ENCODE results near the gene PRUNE2. TPM values are rescaled to one million over a fixed set of nuclear protein-coding genes. Genes with fewer than 3 reads are reported as not detected.

The PRUNE2 gene
- total RNA-seq, 2 experiments from 2014 or later = 0.38 to 0.44 TPM

DNA sequence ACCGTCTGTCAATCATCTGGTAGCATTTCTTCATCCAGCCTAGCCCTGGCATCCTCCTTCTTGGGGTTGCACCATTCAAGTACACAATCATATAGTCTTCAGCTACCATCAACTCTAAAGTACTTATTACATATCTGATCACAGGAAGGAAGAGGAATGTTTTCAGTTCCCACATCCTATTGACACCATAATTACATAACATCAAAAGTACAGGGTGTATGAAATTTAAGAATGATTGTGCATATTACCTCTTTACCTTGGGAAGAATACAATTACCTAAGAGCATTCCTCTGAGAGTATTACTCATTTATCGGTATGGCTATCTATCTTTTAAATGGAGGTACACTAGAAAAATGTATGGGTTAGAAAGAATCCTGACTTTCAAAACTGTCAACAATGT, 268.5 kb downstream of the PRUNE2 start:
- peaks cover 14% of the 10 kb centered on the region for H3K4me1 ChIP-seq (ENCODE audit: insufficient read depth, low read length, poor library complexity, severe bottlenecking)
- TF ChIP-seq, protein P1, sequence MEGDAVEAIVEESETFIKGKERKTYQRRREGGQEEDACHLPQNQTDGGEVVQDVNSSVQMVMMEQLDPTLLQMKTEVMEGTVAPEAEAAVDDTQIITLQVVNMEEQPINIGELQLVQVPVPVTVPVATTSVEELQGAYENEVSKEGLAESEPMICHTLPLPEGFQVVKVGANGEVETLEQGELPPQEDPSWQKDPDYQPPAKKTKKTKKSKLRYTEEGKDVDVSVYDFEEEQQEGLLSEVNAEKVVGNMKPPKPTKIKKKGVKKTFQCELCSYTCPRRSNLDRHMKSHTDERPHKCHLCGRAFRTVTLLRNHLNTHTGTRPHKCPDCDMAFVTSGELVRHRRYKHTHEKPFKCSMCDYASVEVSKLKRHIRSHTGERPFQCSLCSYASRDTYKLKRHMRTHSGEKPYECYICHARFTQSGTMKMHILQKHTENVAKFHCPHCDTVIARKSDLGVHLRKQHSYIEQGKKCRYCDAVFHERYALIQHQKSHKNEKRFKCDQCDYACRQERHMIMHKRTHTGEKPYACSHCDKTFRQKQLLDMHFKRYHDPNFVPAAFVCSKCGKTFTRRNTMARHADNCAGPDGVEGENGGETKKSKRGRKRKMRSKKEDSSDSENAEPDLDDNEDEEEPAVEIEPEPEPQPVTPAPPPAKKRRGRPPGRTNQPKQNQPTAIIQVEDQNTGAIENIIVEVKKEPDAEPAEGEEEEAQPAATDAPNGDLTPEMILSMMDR (conservative IDR thresholded peaks at IDR 0.05; ENCODE audit: low read length) = no peak
- no peak for TF ChIP-seq EZH2phosphoT487 (IDR thresholded peaks at IDR 0.05; ENCODE audit: borderline replicate concordance, low read depth, low read length)
- no peak overlapping the region for H3K27ac ChIP-seq (ENCODE audit: low read depth, low read length, poor library complexity, severe bottlenecking)
- H3K79me2 ChIP-seq (ENCODE audit: insufficient read depth, low read depth, low read length) = no peaks in the 10 kb centered on the region
- no peaks in the 10 kb centered on the region for H3K9me3 ChIP-seq (ENCODE audit: low read length)
- no peaks in the 10 kb centered on the region for H4K20me1 ChIP-seq (ENCODE audit: insufficient read depth, low read length)
- no peak overlapping the region for H2AFZ ChIP-seq (ENCODE audit: low read length)
- H3K9me2 ChIP-seq (ENCODE audit: insufficient read depth, low read length) = no peaks in the 10 kb centered on the region
- no peak overlapping the region for H3K4me2 ChIP-seq (ENCODE audit: low read length)
- intact Hi-C loops (cut with micrococcal nuclease; ENCODE audit: unreplicated experiment) = no loop called here
- DNase-seq (ENCODE audit: low spot score) = no peak
- ChIA-PET CTCF (ENCODE audit: unreplicated experiment) (no interaction called here), POLR2A (no interaction called here)
- no peak overlapping the region for H3K4me3 ChIP-seq (ENCODE audit: low read depth, low read length, poor library complexity, severe bottlenecking)
- H3K36me3 ChIP-seq (ENCODE audit: insufficient read depth, low read length) = no peaks in the 10 kb centered on the region
- no TSS peak for BruUV-seq (replicated peaks)

DNA sequence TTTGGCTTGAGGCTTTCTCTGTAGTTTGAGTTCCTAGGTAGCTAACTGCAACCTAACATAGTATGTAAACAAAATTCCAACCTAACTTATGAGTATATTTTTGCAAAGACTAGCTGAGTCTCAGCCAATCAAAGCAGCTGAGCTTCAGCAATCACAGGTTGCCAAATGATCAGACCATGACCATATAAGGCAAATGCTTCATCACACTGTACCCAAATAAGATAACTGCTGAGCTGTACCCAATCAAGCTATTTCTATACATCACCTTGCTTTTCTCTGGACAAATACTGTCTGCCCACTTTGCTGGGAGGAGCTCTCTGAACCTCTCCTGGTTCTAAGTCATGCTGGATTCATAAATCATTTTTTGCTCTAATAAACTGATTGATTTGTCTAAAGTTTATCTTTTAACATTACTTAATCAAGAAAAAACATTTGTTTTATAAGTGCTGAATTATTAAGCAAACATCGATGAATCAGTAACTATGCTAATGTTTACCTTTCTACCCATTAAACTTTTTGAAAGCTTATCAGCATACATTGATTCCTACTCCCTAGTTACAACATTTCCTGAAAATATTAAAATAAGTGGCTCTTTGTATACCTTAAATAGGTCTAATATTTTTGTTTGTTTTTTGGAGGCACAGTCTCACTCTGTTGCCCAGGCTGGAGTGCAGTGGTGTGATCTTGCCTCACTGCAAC, 271.4 kb downstream of the PRUNE2 start:
- TF ChIP-seq, protein P1 (conservative IDR thresholded peaks at IDR 0.05; ENCODE audit: low read length) = no peak
- TF ChIP-seq EZH2phosphoT487 (IDR thresholded peaks at IDR 0.05; ENCODE audit: borderline replicate concordance, low read depth, low read length) = no peak
- Histone ChIP-seq H3K36me3 (ENCODE audit: insufficient read depth, low read length) (no peaks in the 10 kb centered on the region), H4K20me1 (ENCODE audit: insufficient read depth, low read length) (no peaks in the 10 kb centered on the region), H3K4me2 (ENCODE audit: low read length) (no peak overlapping the region), H2AFZ (ENCODE audit: low read length) (peak overlapping the region; percentile 38; the same call in 1 of the 2 replicates), H3K9me2 (ENCODE audit: insufficient read depth, low read length) (no peaks in the 10 kb centered on the region), H3K9me3 (ENCODE audit: low read length) (no peaks in the 10 kb centered on the region), H3K27ac (ENCODE audit: low read depth, low read length, poor library complexity, severe bottlenecking) (no peak overlapping the region), H3K4me1 (ENCODE audit: insufficient read depth, low read length, poor library complexity, severe bottlenecking) (peaks cover 18% of the 10 kb centered on the region), H3K4me3 (ENCODE audit: low read depth, low read length, poor library complexity, severe bottlenecking) (no peak overlapping the region), H3K79me2 (ENCODE audit: insufficient read depth, low read depth, low read length) (no peaks in the 10 kb centered on the region)
- DNase-seq (ENCODE audit: low spot score) = no peak
- BruUV-seq (replicated peaks) = no TSS peak
- intact Hi-C loops (cut with micrococcal nuclease; ENCODE audit: unreplicated experiment) = no loop called here
- ChIA-PET CTCF (ENCODE audit: unreplicated experiment) (interaction anchor here (0.8 to 1.0 kb wide), 2 partner anchors 10 to 271 kb away, joined by 3 read pairs; no protein-coding TSS in a partner anchor), POLR2A (interaction anchor here (0.6 to 3.0 kb wide), 9 partner anchors 9 to 71 kb away, joined by 3 to 17 read pairs (median 3); no protein-coding TSS in a partner anchor)

DNA sequence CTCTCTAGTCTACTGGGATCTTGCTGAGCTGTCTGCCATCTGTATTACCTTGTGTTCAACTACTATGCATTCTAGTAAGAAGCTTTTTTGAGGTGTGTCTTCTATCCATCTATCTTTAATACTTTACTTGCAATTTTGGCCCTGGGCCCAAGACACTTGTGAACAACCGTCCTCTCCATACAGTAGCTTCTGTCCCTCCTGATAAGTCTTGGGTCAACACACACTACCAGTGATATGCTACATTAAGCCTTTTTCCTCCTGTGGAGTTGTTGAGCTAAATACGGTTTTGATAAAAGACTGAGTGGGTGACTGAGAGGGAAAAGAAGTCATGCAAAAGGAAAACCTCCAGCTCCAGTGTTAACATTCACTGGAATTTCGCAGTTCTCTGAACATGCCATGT, 275.0 kb downstream of the PRUNE2 start:
- H3K27ac ChIP-seq (ENCODE audit: low read depth, low read length, poor library complexity, severe bottlenecking) = no peak overlapping the region
- H3K9me3 ChIP-seq (ENCODE audit: low read length) = no peaks in the 10 kb centered on the region
- no peaks in the 10 kb centered on the region for H3K36me3 ChIP-seq (ENCODE audit: insufficient read depth, low read length)
- H2AFZ ChIP-seq (ENCODE audit: low read length) = no peak overlapping the region
- intact Hi-C loops (cut with micrococcal nuclease; ENCODE audit: unreplicated experiment) = no loop called here
- ChIA-PET POLR2A (interaction anchor here (0.9 to 2.8 kb wide), 9 partner anchors 8 to 175 kb away, joined by 3 to 7 read pairs (median 4); no protein-coding TSS in a partner anchor), CTCF (ENCODE audit: unreplicated experiment) (interaction anchor here (1.1 kb wide), 1 partner anchor 12 kb away, joined by 3 read pairs; no protein-coding TSS in a partner anchor)
- TF ChIP-seq EZH2phosphoT487 (IDR thresholded peaks at IDR 0.05; ENCODE audit: borderline replicate concordance, low read depth, low read length) = no peak
- TF ChIP-seq, protein P1 (conservative IDR thresholded peaks at IDR 0.05; ENCODE audit: low read length) = no peak
- no peak overlapping the region for H3K4me3 ChIP-seq (ENCODE audit: low read depth, low read length, poor library complexity, severe bottlenecking)
- no peaks in the 10 kb centered on the region for H3K79me2 ChIP-seq (ENCODE audit: insufficient read depth, low read depth, low read length)
- no peak for DNase-seq (ENCODE audit: low spot score)
- BruUV-seq (replicated peaks) = no TSS peak
- H3K9me2 ChIP-seq (ENCODE audit: insufficient read depth, low read length) = no peaks in the 10 kb centered on the region
- peaks cover 39% of the 10 kb centered on the region for H3K4me1 ChIP-seq (ENCODE audit: insufficient read depth, low read length, poor library complexity, severe bottlenecking)
- no peak overlapping the region for H3K4me2 ChIP-seq (ENCODE audit: low read length)
- no peaks in the 10 kb centered on the region for H4K20me1 ChIP-seq (ENCODE audit: insufficient read depth, low read length)

All from OCI-LY7 (cell line).